ENCODE results near the gene NCOA7.

Gene NCOA7

DNA sequence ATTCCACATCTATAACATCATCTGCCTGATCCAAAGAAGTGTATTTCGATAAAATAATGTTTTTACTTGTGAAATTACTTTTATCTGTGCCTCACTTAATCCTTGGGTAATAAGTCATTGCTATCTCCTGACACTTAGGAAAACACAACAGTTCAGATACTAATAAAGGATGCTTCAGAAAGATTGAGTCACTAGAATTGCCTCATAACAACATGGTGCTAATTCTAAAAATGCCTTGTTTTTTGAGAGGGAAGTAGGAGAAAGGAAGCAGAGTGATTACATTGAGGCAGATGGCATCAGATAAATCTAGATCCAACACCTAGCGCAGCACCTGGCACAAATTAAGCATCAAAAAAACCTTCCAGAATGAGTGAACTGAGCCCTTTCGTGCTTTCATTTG is 69.0 kb downstream of the NCOA7 start:
- peaks cover 0 to 12% (median 6%) of the 10 kb centered on the region in 5 donors for H3K36me3 ChIP-seq (ENCODE audit: control insufficient read depth in 5 of 5, insufficient read depth in 5 of 5, low read length in 5 of 5)
- H3K9me3 ChIP-seq (ENCODE audit: control insufficient read depth in 5 of 5, low read length in 5 of 5): no peaks in the 10 kb centered on the region
- no peak overlapping the region for H3K9ac ChIP-seq (ENCODE audit: low read length in 5 of 5)
- H3K4me3 ChIP-seq (ENCODE audit: low read depth in 1 of 5, low read length in 5 of 5): no peak overlapping the region
- H3K4me1 ChIP-seq (ENCODE audit: control insufficient read depth in 5 of 5, insufficient read depth in 5 of 5, low read length in 5 of 5): peaks cover 0 to 6% (median 3%) of the 10 kb centered on the region in 5 donors
- H3K27me3 ChIP-seq (ENCODE audit: control insufficient read depth in 5 of 5, insufficient read depth in 4 of 5, low read length in 5 of 5): no peaks in the 10 kb centered on the region
- H3K27ac ChIP-seq (ENCODE audit: low read depth, low read length): no peak overlapping the region

- no peaks in the 10 kb centered on the region for H3K36me3 ChIP-seq (ENCODE audit: control insufficient read depth in 5 of 5, insufficient read depth in 5 of 5, low read length in 5 of 5)
- no peaks in the 10 kb centered on the region for H3K27me3 ChIP-seq (ENCODE audit: control insufficient read depth in 5 of 5, insufficient read depth in 4 of 5, low read length in 5 of 5)
- peaks cover 0 to 20% (median 5%) of the 10 kb centered on the region in 5 donors for H3K4me1 ChIP-seq (ENCODE audit: control insufficient read depth in 5 of 5, insufficient read depth in 5 of 5, low read length in 5 of 5)
- no peak overlapping the region for H3K4me3 ChIP-seq (ENCODE audit: low read depth in 1 of 5, low read length in 5 of 5)
- no peak overlapping the region for H3K9ac ChIP-seq (ENCODE audit: low read length in 5 of 5)
- no peaks in the 10 kb centered on the region for H3K9me3 ChIP-seq (ENCODE audit: control insufficient read depth in 5 of 5, low read length in 5 of 5)
- H3K27ac ChIP-seq (ENCODE audit: low read depth, low read length): no peak overlapping the region
Observed at GRCh38 chr6:125863023-125863422, 72.3 kb downstream of the NCOA7 start.

DNA sequence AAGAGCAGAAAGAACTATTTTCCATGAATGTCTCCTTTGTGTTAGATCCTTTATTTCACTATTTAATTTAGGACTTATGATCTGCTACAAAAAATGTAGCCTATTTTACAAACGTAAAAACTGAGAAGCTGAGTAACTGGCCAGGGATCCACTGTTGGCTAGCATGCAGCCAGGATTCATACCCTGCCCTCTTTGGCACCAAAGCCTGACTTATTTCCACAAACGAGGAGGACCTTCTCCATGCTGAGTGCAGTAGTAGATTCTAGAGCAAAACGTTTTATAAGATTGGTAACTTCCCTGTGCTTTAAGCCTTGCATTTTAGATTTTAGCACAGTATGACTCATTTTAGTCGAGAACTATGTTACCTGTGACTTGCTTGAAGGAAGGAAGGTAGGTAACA is 74.3 kb downstream of the NCOA7 start:
- H3K4me3 ChIP-seq (ENCODE audit: low read depth in 1 of 5, low read length in 5 of 5): no peak overlapping the region
- no peak overlapping the region for H3K9ac ChIP-seq (ENCODE audit: low read length in 5 of 5)

GRCh38 chr6:125866433-125866832 is 75.7 kb downstream of the NCOA7 start:
- Histone ChIP-seq H3K9me3 (ENCODE audit: control insufficient read depth in 5 of 5, low read length in 5 of 5) (no peaks in the 10 kb centered on the region), H3K4me1 (ENCODE audit: control insufficient read depth in 5 of 5, insufficient read depth in 5 of 5, low read length in 5 of 5) (peaks cover 0 to 35% (median 8%) of the 10 kb centered on the region in 5 donors), H3K27me3 (ENCODE audit: control insufficient read depth in 5 of 5, insufficient read depth in 4 of 5, low read length in 5 of 5) (no peaks in the 10 kb centered on the region), H3K9ac (ENCODE audit: low read length in 5 of 5) (no peak overlapping the region), H3K27ac (ENCODE audit: low read depth, low read length) (no peak overlapping the region), H3K36me3 (ENCODE audit: control insufficient read depth in 5 of 5, insufficient read depth in 5 of 5, low read length in 5 of 5) (peaks cover 0 to 4% (median 0%) of the 10 kb centered on the region in 5 donors), H3K4me3 (ENCODE audit: low read depth in 1 of 5, low read length in 5 of 5) (no peak overlapping the region)

More for the DNA sequence above, 74.3 kb downstream of the NCOA7 start:
- Histone ChIP-seq H3K27ac (ENCODE audit: low read depth, low read length) (peak overlapping the region; percentile 27), H3K4me1 (ENCODE audit: control insufficient read depth in 5 of 5, insufficient read depth in 5 of 5, low read length in 5 of 5) (peaks cover 0 to 32% (median 8%) of the 10 kb centered on the region in 5 donors), H3K27me3 (ENCODE audit: control insufficient read depth in 5 of 5, insufficient read depth in 4 of 5, low read length in 5 of 5) (no peaks in the 10 kb centered on the region), H3K36me3 (ENCODE audit: control insufficient read depth in 5 of 5, insufficient read depth in 5 of 5, low read length in 5 of 5) (peaks cover 0 to 4% (median 0%) of the 10 kb centered on the region in 5 donors), H3K9me3 (ENCODE audit: control insufficient read depth in 5 of 5, low read length in 5 of 5) (no peaks in the 10 kb centered on the region)

- Histone ChIP-seq H3K27me3 (ENCODE audit: control insufficient read depth in 5 of 5, insufficient read depth in 4 of 5, low read length in 5 of 5) (no peaks in the 10 kb centered on the region), H3K9ac (ENCODE audit: low read length in 5 of 5) (no peak overlapping the region), H3K4me3 (ENCODE audit: low read depth in 1 of 5, low read length in 5 of 5) (no peak overlapping the region), H3K9me3 (ENCODE audit: control insufficient read depth in 5 of 5, low read length in 5 of 5) (no peaks in the 10 kb centered on the region), H3K4me1 (ENCODE audit: control insufficient read depth in 5 of 5, insufficient read depth in 5 of 5, low read length in 5 of 5) (peaks cover 0 to 35% (median 8%) of the 10 kb centered on the region in 5 donors), H3K36me3 (ENCODE audit: control insufficient read depth in 5 of 5, insufficient read depth in 5 of 5, low read length in 5 of 5) (peaks cover 0 to 4% (median 0%) of the 10 kb centered on the region in 5 donors), H3K27ac (ENCODE audit: low read depth, low read length) (no peak overlapping the region)
Observed at GRCh38 chr6:125867483-125867942, 76.8 kb downstream of the NCOA7 start.

DNA sequence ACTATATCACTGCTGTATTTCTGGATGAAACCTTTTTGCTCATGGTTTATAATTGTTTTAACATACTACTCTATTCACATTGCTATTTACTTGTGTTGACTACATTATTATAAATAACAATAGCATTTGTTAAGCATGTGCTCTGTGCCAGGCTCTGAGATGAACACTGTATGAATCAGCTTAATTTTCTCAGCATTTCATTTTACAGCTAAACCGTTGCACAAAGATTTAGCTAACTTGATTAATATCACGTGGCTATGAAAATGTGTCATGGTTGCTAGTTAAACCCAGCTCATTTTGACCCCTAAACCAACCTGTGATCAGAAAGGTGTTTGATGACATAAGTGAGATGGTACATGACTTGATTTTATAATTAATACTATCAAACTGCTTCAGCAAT is 77.5 kb downstream of the NCOA7 start:
- H3K27ac ChIP-seq (ENCODE audit: low read depth, low read length): peak overlapping the region; percentile 45

DNA sequence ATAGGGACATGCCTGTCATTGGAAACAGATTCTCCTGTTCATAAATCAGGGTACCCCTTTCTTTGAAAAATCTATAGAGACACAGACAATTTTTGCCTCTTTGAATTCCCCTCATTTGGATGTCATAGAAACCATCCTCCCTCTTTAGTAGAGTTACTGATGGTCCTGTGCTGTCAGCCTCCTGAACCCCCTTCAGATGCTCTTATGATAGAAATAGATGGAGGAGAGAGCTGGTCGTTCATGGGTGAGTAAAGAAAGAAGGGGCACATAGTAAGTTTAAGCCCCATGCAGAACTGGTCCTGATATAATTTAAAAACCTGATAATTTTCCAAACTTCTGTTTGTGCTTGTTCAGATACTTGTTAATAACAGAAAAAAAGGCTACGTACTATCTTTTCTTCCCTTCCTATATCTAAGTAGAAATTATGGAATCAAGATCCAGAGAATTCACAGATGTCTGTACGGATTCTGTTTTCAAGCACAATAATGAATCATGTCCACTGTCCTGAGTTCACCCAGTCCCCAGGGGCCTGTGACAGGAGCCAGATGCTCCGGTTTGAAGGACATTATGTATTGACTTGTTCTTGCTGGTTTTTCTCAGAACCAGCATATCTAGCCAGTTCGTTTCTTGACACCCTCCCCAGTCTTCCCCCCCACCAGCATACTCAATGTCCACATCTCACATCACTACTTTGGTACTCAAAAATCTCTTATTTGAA is 78.1 kb downstream of the NCOA7 start:
- Histone ChIP-seq H3K27me3 (ENCODE audit: control insufficient read depth in 5 of 5, insufficient read depth in 4 of 5, low read length in 5 of 5) (no peaks in the 10 kb centered on the region), H3K9me3 (ENCODE audit: control insufficient read depth in 5 of 5, low read length in 5 of 5) (no peaks in the 10 kb centered on the region), H3K4me1 (ENCODE audit: control insufficient read depth in 5 of 5, insufficient read depth in 5 of 5, low read length in 5 of 5) (peaks cover 0 to 35% (median 10%) of the 10 kb centered on the region in 5 donors), H3K36me3 (ENCODE audit: control insufficient read depth in 5 of 5, insufficient read depth in 5 of 5, low read length in 5 of 5) (peaks cover 0 to 4% (median 0%) of the 10 kb centered on the region in 5 donors), H3K27ac (ENCODE audit: low read depth, low read length) (peak overlapping the region; percentile 45), H3K4me3 (ENCODE audit: low read depth in 1 of 5, low read length in 5 of 5) (no peak overlapping the region), H3K9ac (ENCODE audit: low read length in 5 of 5) (no peak overlapping the region)

More for the DNA sequence above, 77.5 kb downstream of the NCOA7 start:
- Histone ChIP-seq H3K4me3 (ENCODE audit: low read depth in 1 of 5, low read length in 5 of 5) (no peak overlapping the region), H3K36me3 (ENCODE audit: control insufficient read depth in 5 of 5, insufficient read depth in 5 of 5, low read length in 5 of 5) (peaks cover 0 to 4% (median 0%) of the 10 kb centered on the region in 5 donors), H3K9me3 (ENCODE audit: control insufficient read depth in 5 of 5, low read length in 5 of 5) (no peaks in the 10 kb centered on the region), H3K27me3 (ENCODE audit: control insufficient read depth in 5 of 5, insufficient read depth in 4 of 5, low read length in 5 of 5) (no peaks in the 10 kb centered on the region), H3K9ac (ENCODE audit: low read length in 5 of 5) (no peak overlapping the region), H3K4me1 (ENCODE audit: control insufficient read depth in 5 of 5, insufficient read depth in 5 of 5, low read length in 5 of 5) (peaks cover 0 to 35% (median 10%) of the 10 kb centered on the region in 5 donors)

- Histone ChIP-seq H3K36me3 (ENCODE audit: control insufficient read depth in 5 of 5, insufficient read depth in 5 of 5, low read length in 5 of 5) (peaks cover 0 to 4% (median 0%) of the 10 kb centered on the region in 5 donors), H3K4me1 (ENCODE audit: control insufficient read depth in 5 of 5, insufficient read depth in 5 of 5, low read length in 5 of 5) (peaks cover 0 to 35% (median 10%) of the 10 kb centered on the region in 5 donors), H3K27me3 (ENCODE audit: control insufficient read depth in 5 of 5, insufficient read depth in 4 of 5, low read length in 5 of 5) (no peaks in the 10 kb centered on the region), H3K9ac (ENCODE audit: low read length in 5 of 5) (no peak overlapping the region), H3K27ac (ENCODE audit: low read depth, low read length) (peak overlapping the region; percentile 45), H3K4me3 (ENCODE audit: low read depth in 1 of 5, low read length in 5 of 5) (no peak overlapping the region), H3K9me3 (ENCODE audit: control insufficient read depth in 5 of 5, low read length in 5 of 5) (no peaks in the 10 kb centered on the region)
Observed at GRCh38 chr6:125869427-125869826, 78.7 kb downstream of the NCOA7 start.

DNA sequence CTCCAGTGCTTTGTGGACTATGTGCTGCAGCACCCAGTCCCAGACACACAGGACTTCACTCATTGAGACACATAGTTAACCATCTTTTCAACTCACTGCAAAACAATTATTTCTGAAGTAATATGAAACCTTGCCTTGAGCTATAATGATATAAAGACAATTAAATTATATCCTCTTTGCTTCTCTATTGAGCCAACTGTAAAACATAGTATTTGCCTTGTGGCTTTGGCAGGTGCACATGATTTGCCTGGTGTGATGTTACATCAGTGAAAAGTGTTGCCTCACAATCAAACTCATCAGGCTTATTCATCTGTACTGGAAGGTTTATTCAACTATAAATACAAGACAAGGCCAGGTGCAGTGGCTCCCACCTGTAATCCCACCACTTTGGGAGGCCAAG is 80.6 kb downstream of the NCOA7 start:
- no peak overlapping the region for H3K9ac ChIP-seq (ENCODE audit: low read length in 5 of 5)
- H3K27me3 ChIP-seq (ENCODE audit: control insufficient read depth in 5 of 5, insufficient read depth in 4 of 5, low read length in 5 of 5): no peaks in the 10 kb centered on the region
- H3K36me3 ChIP-seq (ENCODE audit: control insufficient read depth in 5 of 5, insufficient read depth in 5 of 5, low read length in 5 of 5): peaks cover 10 to 18% (median 14%) of the 10 kb centered on the region in 5 donors
- H3K4me1 ChIP-seq (ENCODE audit: control insufficient read depth in 5 of 5, insufficient read depth in 5 of 5, low read length in 5 of 5): peaks cover 0 to 22% (median 10%) of the 10 kb centered on the region in 5 donors
- H3K27ac ChIP-seq (ENCODE audit: low read depth, low read length): no peak overlapping the region
- no peak overlapping the region for H3K4me3 ChIP-seq (ENCODE audit: low read depth in 1 of 5, low read length in 5 of 5)
- H3K9me3 ChIP-seq (ENCODE audit: control insufficient read depth in 5 of 5, low read length in 5 of 5): no peaks in the 10 kb centered on the region

DNA sequence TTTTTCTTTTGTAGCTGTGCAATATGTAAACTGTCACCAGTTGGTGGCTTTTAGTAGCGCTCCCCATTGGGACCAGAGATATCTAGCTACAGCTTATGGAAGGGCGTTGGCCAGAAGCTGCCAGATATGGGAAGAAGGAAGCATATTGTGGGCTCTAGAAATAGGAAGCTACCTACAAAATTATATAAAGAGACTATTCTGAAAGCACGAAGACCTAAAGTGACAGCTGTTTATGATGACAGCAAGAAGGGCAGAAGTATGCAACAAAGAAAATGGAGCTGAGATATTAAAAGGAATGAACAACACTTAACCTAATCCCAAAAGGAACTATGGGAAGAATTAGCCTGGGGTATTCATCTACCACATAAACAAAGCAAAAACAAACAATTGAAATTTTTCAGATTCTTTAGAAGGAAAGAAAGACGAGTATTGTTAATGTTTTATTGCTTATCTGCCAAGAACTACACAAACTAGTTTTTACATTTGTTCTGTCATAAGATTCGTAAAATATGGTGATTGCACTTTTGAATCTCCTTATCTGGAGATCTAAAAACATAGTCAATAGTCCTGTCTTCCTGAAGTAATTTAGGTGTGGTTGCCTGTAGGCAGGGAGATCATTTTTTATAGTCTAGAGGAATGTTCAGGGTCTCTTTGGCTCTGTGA is 81.6 kb downstream of the NCOA7 start:
- Histone ChIP-seq H3K27me3 (ENCODE audit: control insufficient read depth in 5 of 5, insufficient read depth in 4 of 5, low read length in 5 of 5) (no peaks in the 10 kb centered on the region), H3K4me1 (ENCODE audit: control insufficient read depth in 5 of 5, insufficient read depth in 5 of 5, low read length in 5 of 5) (peaks cover 0 to 19% (median 10%) of the 10 kb centered on the region in 5 donors), H3K27ac (ENCODE audit: low read depth, low read length) (no peak overlapping the region), H3K36me3 (ENCODE audit: control insufficient read depth in 5 of 5, insufficient read depth in 5 of 5, low read length in 5 of 5) (peaks cover 10 to 21% (median 17%) of the 10 kb centered on the region in 5 donors), H3K9ac (ENCODE audit: low read length in 5 of 5) (no peak overlapping the region), H3K9me3 (ENCODE audit: control insufficient read depth in 5 of 5, low read length in 5 of 5) (no peaks in the 10 kb centered on the region), H3K4me3 (ENCODE audit: low read depth in 1 of 5, low read length in 5 of 5) (no peak overlapping the region)

All from subcutaneous abdominal adipose tissue (tissue), 5 donors.